Kidney capillary endothelial cell (primary cell): ENCODE results near the gene CCDC60.

Experiments used
- DNase-seq: peaks from one replicate; pipeline ENCODE4 v3.0.0-alpha.2; 2018; ENCODE audit warnings: low spot score

The CCDC60 gene, protein sequence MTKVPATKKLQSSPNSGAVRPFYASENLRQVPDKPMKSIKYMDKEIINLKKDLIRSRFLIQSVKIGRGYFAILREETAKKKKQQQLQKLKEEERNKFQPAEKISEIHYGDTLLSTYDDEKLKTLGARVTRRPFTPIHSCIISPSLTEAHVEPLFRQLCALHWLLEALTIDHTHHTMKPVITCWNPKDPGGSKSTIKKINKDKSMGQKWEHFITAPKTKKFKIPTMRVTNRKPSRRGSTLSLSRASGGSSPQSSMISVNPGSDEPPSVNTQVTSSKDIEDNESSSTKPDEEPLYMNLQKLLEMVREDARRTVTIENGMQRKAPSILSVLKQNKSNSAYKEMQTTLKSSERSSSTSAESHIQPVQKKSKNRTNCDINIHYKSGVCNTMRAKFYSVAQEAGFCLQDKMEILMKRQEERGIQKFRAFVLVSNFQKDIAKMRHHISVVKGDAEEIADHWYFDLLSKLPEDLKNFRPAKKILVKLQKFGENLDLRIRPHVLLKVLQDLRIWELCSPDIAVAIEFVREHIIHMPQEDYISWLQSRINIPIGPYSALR

DNA sequence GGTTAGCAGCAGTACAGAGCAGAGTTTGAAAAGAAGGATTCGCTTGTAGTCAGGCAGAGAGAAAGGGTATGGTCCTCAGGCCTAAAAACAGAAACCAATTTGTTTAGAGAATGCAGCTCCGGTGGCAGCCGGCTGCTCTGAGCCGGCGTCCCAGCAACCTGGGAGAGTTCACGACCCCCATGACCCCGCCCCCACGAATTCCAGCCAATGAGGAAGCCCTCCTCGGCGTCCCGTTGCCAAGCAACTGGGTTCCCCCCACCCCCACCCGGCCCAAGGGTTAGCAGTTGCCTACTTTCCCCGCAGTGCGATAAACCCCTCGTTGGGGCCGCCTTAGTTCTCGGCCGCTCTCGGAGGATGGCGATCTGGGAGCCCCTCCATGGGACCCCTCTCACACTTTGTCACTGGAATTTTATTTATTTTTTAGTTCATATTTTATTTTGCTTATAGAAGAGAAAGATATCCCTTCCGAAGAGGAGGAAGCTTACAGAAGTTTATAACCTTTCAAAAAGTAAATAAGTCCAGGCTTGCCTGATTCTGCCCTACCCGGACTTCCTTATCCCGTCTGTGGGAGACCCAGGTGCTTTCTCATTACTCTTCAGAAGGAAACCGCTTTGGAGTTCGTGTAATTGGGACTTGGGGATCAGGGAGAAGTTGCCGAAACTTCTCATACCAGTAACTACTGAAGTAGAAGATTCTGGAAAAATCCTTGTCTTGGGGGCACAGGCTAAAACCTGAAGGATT, at the start of gene CCDC60:
TSS of gene CCDC60 (plus strand) at position 300 of the 741 bp plus-strand sequence. CDS start 448 bp downstream, outside the sequence.
- no peak for DNase-seq

DNA sequence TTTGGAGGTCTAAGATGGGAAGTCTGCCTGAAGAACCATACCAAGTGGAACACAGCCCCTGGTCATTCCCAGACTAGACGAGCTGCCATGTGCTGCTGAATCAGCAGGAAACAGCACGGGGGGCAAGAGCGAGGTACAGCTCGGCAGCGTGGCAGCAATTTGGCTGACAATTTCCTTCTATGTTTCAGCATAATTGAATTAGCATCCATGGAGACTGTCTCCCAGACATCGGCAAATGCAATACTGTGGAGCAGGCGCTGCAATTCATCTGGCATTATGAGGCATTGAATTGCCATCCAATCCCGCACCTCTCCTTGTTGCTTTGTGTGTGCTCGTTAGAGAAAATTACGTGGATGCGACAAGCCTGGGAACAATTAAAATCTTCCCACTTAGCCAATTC, 46.0 kb upstream of the CCDC60 start:
- no peak for DNase-seq

DNA sequence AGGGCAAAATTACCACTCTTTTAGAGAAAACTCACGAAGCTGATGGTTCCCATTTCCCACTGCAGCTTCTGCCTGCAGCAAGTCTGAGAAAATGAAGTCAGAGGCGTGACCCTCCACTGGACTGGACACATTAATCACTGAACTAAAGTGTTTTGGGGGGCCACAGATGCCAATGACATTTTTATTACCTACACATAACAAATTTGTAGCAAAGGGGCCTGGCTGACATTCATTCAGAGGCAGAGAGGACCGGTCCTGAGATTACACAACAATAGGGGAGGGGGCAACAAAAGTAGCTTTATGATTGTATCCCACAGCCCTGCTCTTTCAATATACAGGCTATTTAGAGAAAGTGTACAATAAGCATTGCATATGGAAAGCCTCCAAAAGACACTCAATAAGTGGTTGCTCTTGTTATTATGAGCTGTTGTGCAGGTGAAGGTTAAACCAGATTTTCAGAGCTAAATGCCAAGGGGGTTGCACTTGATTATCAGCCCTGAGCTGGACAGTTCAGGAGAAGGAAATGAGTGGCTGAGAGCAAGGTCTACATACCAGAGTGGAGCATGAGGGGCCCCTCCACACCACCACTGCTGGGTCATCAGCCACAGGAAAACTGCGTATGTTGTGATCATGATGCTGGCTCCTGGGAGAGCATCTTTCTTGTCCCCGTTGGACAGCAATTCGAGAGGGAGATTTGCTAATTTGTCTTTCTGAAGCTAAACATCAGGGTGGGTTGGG, 41.5 kb upstream of the CCDC60 start:
- DNase-seq: no peak

DNA sequence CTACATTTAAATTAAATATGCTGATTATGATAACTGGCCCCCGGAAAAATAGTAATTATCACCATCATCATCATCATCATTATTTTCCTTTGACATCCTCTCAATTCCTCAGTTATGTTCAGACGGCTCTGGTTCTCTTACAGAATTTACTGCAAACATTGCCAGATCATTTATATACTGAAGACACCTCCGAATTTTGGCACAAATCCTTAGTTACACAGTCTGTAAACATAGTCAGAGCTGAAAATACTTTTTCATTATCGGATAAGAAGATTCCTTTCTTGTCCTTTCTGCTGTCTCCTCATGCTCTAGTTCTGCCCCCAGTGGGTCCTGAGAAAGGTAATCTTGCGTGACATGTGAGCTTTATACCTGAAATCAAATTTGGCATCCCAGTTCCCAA, 40.3 kb upstream of the CCDC60 start:
- DNase-seq: no peak

DNA sequence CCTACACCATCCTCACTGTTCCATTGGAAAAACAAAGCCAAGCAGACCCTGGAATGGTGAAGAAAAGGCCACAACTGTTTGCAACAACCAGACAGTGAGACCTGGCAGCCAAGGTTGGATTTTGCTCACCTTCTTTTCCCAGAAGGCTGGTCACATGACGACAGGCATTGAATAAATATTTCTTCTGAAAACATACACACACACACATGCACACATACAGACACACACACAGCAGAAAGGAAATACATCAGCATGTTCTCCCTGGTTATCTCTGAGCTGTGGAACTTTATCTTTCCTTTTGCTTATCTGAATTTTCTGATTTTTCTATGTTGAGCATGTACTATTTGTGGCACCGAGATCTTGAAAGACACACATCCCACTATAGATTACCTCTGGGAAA, 38.0 kb upstream of the CCDC60 start:
- DNase-seq: no peak

DNA sequence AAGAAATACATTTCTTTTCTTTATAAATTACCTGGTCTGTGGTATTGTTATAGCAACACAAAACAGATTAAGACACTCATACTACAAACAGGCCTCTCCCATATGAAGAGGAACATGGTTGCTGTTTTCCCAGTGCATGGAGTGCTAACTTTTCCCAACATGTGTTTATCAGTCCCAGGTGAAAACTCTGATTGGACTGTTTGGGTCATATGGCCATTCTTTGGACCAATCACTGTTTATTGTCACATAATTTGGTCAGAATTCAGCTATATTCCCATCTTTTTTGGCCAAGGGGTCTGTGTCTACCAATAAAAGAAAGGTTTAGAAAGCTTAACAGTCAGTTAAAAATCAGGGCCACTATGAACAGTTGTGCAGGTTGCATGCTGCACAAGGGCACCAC, 35.4 kb upstream of the CCDC60 start:
- no peak for DNase-seq

DNA sequence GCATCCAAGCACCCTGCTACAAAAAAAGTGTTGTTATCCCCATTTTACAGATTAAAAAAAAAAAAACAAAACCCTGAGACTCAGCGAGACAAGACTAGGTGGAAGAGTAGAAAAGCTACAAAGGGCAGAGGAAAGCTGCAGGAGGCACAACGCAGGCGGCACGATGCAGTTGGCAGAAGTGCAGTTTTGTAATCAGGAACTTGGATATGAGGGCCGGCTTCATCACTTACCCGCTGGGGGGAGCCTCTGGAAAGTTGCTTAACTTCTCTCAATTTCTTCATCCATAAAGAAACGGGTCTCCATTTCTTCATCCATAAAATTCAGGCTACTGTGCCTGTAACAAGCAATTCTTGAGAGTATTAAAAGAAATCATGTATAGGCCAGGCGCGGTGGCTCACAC, 33.1 kb upstream of the CCDC60 start:
- no peak for DNase-seq

DNA sequence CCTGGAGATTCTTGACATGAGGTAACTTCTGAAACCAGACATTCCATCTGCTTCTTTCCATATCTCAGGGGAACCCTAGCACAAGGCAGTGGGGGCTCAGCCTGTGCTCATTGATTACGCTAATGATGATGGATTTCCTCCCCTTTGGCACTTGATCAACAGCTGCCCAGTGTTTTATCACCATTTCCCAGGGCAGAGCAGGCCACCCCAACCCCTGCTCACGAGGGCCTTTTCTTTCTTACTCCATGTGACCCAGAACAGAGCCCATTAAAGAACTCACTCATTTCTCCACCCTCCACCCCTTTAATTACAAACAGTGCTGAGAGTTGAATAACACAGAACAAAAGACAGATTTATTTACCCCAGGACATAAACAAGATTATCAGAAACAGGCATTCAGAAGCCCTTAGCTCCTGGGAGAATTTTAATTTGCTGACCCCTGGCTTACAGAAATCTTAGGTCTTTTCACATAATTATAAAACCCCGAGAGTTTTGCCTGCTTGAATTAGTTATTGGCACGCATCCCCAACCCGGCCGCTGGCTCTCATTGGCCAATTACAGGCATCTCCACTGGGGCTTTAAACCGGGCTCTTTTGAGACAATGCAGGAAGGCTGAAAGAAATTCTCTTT, 32.0 kb upstream of the CCDC60 start:
- no peak for DNase-seq

DNA sequence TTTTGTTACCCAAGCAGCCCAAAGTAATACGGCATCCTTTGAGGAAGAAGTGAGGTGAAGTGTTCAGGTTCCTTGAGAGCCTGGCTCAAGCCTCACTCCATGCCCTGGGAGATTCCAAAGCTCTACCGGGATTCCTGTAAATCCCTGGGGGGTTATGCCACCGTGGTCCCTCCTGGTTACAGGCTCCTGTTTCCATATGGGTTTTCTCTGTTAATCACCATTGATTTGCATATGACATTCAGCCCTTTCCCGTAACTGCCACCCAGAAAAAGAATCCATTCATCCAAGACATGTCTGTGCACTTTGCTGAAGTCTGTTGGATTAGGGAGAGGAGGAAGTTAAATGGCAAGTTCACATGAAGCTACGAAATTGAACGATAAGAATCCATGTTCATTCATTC, 27.9 kb upstream of the CCDC60 start:
- no peak for DNase-seq

DNA sequence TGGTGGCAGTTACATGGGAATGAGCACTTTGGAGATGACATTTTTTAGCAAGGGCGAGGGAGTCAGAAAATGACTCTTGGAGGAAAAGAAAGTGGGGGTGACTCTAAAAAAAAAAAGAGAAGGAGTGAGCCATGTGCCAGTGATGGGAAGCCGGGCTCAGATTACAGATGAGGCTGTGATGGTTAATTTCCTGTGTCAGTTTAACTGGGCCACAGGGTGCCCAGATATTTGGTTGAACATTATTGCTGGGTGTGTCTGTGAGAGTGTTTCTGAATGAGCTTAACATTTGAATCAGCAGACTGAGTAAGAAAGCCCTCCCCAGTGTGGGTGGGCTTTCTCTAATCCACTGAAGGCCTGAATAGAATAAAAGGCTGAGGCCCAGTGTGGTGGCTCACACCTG, 26.8 kb upstream of the CCDC60 start:
- DNase-seq: no peak

DNA sequence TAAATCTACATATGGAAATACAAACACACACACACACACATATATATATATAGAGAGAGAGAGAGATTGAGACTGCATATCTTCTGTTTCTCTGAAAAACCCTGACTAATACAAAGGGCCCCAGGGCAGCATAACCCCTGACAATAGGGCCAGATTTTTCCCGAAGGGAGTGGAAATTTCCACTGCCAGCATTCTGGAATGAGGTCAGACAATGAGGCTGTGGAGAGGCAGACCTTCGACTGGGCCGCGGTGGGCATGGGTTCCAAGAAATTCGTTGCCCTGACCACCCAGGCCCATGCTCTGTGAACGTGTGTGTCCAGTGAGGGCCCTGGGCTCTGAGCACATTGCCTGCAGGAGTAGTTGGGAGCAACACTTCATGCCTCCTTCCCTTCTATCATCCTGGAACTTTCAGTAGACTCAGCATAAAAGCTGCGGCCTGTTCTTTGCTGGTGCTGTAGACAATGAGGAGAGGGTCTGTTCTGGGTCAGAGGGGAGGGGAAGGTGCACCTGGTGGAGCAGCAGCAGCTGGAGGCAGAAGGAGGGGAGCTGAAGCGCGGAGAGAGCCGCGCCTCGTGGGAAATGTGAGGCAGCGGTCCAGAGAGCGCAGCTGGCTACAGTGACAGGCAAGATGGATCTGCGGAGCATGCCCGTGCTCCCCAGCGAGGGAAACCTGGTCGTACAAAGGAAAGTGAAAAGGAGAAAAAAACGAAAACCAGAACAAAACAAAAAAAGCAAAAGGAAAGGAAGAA, 25.6 kb upstream of the CCDC60 start:
- DNase-seq: no peak

DNA sequence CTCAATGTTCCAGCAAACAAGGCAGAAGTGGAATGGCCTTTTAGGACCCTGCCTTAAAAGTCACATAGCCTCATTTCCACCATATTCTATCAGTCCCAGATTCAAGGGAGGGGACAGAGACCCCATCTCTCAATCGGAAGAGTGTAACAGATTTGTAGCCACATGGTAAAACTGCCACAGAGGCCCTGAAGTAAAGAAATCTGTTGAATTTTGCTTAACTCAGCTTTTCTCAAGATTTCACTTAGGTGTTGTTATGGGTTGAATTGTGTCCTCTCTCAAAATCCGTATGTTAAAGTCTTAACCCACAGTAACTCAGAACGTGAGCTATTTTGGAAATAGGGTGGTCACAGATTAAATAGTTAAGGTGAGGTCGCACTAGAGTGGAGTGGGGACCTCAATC, 22.7 kb upstream of the CCDC60 start:
- no peak for DNase-seq

DNA sequence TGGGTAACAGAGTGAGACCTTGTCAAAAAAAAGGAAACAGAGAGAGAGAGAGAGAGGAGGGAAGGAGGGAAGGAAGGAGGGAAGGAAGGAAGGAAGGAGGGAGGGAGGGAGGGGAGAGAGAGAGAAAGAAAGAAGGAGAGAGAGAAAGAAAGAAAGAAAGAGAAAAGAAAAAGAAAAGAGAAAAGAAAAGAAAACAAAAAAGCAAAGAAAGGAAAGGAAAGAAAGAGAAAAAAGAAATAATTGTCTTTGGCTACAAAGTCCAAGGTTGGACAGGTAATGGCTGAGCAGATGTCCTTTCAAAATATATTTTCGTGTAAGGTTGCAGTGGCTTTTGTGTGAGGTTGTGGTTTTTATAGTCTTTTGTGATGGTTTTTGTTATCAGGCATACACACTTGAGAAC, 21.6 kb upstream of the CCDC60 start:
- DNase-seq: no peak

DNA sequence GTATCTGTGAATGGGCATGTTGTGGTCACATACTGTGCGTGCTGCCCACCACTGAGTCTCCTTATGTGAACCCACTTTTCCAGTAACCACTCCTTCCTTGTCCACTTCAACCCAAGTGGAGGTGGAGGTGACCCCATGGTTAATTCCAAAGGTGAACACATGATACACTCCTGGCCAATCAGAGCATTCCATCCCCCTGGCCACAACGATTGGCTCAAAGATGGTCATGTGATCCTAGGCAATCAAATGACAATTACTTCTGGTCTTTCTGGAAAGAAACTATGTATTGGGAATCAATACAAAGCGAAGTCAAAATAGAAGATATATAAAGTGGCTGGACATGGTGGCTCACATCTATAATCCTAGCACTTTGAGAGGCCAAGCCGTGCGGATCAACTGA, 20.2 kb upstream of the CCDC60 start:
- DNase-seq: no peak

DNA sequence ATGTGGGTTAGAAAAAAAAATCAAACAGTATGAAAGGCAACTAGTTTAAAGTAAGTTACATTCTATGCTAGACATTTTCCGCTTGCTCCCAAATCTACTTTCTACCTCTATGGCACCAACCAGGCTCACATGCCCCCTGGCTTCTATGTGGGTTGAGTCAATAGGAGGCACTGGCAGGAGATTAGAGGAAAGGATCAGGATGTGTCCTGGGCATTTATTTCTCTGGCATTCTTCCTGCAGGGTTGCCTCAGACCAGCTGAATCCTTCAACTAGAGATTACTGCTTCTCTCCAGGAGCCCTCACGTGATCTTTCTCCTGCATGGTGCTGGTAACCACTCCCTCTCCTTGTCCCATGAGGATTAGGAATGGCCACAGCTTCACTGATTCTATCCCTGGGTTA, 14.9 kb upstream of the CCDC60 start:
- no peak for DNase-seq

DNA sequence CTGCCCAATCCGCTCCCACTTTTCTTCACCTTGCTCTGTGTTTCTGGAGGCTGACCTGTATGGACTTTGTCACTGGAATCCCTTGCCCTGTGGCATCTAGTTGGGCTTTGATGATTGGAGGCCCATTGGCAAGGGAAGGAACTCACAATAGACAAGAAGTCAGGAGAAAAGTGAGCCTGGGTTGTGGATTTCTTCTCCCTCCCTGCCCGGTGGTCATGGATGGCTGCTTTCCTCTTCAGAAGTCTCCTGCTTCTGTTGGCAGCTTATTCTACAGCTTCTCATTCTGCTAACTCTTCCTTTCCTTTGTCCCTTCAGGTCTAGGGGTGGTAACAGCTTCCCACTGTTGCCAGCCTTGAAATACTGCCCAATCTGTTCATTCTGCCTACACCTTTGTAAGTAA, 13.9 kb upstream of the CCDC60 start:
- DNase-seq: no peak

DNA sequence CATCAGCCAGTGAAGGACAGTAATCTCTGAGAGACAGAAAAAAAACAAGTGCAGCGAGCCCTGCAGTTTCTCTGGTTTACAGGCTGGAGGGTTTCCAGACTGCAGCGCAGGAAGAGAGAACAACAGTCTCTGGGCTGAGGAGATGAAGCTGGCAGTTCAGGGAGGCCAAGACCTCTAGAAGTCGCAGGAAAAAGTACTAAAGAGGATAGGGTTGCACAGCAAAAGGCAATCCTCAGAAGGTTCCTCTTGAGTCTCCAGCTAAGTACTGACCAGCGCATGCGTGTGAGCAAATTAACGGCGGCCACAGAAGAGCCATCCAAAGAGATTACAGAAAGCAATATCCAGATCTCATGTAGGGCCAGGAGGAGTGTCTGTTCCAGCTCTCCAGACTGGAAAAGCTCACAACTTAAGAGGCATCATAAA, 12.2 kb upstream of the CCDC60 start:
- no peak for DNase-seq

DNA sequence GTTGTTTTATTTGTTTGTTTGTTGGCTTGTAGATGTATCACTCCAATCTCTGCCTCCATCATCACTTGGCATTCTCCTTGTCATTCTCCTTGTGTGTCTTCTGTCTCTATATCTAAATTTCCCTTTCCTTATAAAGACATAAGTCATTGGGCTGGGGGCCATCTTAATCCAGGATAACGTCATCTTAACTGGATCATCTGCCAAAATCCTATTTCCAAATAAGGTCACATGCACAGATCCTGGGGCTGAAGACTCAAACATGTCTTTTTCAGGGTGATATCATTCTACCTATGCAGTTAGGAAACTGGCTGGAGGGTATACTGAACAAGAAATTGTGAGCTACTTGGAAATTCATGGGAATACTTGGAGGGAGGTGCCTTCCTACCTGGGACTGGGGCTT, 8.7 kb upstream of the CCDC60 start:
- no peak for DNase-seq

DNA sequence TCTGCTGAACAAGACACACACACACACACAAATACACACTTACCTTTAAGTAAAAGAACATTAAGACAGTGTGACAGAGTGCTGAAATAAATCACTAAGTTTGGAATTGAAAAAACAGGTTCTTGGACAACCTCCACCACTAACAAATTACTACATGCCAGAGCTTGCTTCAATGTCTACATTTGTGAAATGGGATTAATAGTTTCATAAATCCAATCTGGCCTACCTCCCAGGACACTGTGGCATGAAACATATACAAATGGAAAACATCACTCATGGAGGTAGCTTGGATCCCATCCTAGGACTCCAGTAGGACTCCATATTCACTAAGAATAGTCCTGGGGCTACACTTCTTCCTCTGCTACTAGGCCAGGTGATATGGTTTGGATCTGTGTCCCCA, 8.2 kb upstream of the CCDC60 start:
- no peak for DNase-seq

DNA sequence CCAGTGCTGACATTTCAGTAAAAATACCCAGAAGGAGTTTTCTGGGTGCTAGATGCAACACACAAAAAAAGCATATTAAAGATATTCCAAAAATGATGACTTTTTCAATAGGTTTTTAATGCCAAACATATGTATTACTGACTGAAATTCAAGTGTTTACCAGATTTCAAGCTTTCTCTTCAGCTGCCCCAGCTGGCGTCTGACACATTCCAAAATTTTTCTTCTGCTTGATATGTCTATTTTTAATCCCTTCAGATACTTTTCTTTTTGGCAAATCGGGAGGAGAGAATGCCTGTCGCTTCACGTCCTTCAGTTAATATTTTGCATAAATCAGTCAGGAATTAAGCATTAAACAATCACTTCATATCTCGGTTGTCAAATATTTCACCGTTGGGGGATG, 7.1 kb upstream of the CCDC60 start:
- DNase-seq: no peak

DNA sequence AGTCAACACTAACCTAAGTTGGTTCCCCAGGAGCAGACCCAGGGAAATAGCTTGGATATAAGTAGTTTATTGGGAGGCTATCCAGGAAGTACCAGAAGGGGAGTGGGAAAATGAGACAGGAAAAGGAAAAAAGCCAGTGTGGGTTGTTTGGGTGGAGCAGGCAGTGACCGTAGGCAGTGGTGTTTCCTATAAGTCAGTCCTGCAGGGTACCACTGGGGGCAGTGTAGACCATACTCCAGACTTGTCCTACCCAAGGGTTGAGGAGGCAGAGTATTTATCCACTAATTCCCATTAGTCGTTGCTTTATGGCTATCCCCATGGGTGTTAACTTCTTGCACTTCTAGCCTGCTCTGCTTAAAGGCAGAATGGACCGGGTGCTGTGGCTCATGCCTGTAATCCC, 6.4 kb upstream of the CCDC60 start:
- DNase-seq: no peak
